Activated CD8-positive, alpha-beta memory T cell treated with anti-CD3 and anti-CD28 coated beads, Interleukin-2, amount 50 U/mL, for 48 hours (primary cell): ENCODE results near the gene CNNM1.

Experiments
- DNase-seq: peaks from one replicate; pipeline ENCODE4 v3.0.0-alpha.2; 2020

The CNNM1 gene

GRCh38 chr10:99329304-99329553 is at the start of gene CNNM1:
CNNM1 (plus strand) TSS chr10:99329356; CDS start chr10:99329388, 32 bp downstream.
- no peak for DNase-seq

DNA sequence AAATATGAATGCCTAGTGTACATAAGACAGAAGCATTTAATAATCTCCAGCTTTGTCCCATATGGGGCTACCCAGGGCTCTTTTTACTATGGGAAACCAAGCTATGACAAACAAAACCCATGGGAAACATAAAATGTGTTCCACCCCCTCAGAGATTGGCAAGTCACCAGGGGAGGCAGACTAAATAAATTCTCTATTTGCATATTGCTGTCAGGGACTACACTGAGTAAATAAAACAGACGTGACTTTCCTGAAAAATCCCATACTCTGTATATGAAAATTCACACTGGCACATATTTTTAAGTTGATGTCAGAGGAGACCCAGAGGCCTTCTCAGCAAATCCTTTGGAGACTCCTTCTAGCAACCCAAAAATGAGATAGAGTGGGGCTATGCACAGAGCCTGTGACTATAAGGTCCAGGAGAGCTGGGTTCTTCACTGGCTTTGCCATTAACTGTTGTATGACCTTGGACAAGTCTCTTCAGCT is 49.5 kb upstream of the CNNM1 start:
- no peak for DNase-seq

DNA sequence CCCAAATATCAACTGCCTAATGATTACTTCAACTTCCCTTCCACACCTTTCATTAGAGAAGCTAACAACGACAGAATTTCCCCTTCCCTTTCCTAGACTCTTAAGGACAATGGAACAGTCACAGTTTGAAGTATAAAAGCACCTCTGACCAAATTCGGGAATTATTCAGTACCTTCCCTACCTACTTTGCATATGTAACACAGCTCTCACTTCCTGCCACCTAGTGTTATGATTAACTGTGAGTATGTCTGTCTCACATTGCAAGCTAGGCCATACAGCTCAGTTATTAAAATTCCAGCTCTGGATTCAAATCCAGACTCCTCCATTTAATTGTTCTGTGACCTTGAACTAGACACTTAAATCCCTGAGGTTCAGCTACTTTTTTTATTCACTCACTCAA is 48.7 kb upstream of the CNNM1 start:
- no peak for DNase-seq

- no peak for DNase-seq
Measured at GRCh38 chr10:99285881-99286280, 43.3 kb upstream of the CNNM1 start.

GRCh38 chr10:99290306-99290705 is 38.9 kb upstream of the CNNM1 start:
- no peak for DNase-seq

GRCh38 chr10:99292159-99292558 is 37.0 kb upstream of the CNNM1 start:
- DNase-seq = no peak

DNA sequence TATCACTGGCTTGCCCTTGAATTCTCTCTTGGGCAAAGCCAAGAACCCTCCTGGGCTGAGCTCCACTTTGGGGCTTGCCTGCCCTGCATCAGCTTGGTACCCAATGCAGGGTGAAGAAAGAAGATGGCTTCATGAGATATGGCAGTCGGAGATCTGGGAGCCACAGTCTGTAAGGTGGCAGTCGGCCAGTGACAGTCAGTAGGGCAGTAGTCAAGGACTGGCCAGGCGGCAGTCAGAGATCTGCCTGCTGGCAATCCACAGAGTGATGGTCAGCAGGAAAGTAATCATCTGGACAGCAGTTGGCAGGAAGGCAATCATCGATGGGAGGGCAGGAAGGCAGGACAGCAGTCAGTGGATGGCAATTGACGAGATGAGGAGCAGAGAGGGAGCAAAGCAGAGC is 32.6 kb upstream of the CNNM1 start:
- no peak for DNase-seq

DNA sequence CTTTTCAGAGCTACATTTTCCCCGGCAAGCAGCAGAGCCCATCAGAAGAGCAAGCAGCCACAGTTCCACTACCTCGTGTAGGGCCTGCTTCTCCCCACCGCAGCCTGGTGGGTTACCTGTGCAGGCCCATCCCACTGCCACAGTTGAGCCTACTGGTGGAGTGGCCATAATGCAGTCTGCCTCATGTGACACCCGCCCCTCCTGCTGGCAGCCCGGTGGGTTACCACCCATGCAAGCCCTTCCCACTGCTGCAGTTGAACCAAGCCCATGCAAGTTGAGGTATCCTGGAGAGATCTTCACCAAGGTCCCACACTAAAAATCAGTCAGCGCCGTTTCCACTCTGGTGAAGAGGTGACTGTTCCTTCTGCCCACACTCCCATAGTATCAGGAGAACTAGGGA is 32.1 kb upstream of the CNNM1 start:
- no peak for DNase-seq

DNA sequence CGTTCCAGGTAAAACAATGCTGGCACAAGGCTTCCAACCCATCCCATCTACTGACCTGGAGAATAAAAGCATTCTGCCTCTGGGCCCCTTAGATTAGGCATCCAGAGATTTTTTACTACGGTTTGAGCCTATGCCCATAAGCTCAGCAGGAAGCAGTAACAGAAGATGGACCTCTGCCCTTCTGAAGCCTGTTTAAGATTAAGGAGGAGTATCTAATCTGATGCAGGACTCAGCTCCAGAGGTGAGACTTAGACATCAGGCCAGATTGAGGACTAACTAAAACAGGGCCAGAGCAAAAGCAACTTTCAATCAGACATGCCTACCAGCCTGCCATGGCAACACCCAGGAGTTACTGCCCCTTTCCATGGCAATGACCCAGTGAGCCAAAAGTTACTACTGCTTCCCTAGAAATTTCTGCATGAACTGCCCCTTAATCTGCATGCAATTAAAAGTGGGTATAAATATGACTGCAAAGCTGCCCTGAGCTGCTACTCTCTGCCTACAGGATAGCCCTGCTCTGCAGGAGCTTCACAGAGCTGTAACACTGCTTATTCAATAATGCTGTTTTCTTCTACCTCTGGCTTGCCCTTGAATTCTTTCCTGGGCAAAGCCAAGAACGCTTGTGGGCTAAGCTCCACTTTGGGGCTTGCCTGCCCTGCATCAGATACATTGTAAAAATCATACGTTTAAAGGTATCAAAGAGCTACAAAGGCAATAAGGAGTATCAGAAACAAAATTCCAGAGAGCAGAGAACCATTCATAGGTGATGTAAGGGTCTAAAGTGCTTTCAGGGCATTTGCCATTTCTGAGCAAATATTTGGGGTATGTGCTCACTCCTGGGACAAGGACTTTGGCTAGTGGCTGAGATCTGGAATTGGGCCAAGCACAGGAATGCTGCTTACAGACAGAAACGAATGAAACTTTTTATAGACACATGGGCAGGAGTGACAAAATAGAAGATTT is 25.0 kb upstream of the CNNM1 start:
- no peak for DNase-seq

DNA sequence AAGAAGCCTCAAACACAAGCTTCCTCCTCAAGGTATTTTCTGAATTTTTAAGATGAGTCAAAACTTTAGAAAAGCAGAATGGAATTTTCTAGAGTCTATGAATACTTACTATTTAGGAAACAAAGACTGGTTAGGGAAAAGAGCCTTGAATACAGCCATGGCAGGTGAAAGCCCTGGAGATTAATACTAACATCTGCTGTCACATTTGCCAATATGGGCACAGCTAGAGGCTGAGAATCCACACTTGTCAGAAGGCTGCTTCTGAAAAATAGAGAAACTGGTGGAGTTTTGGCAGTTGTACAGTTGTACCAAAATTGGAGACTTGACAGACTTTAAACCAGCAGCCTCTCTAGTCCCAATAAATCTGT is 24.3 kb upstream of the CNNM1 start:
- no peak for DNase-seq

DNA sequence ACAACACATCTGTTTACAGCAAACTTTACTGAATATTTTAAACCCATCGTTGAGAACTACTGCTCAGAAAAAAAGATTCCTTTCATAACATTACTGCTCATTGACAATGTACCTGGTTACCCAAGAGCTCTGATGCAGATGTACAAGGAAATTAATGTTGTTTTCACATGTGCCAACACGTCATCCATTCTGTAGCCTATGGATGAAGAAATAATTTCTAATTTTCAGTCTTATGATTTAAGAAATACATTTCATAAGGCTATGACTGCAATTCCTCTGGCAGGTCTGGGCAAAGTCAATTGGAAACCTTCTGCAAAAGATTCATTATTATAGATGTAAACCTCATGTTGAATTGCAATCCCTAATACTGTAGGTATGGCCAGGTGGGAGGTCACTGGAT is 16.7 kb upstream of the CNNM1 start:
- DNase-seq = no peak

- no peak for DNase-seq
Measured at GRCh38 chr10:99315853-99316252, 13.3 kb upstream of the CNNM1 start.

DNA sequence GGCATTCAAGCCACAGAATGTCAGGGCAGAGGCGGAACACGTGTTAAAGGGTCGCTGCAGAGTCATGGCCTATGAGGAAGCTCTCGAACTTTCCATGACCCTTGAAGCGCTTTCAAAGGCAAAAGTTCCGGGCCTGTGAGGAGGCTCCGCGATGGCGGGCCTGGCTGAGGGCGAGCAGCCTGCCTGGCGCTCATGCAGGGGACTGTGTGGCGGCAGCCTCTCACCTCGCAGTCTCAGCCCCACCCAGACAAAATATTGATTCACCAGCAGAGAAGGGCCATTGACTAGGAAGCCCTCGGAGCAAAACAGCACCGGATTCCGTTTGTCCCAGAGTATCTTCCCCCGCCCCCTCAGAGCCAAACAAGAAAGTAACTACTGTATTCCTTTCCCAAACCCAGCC is 12.8 kb upstream of the CNNM1 start:
- DNase-seq = no peak

GRCh38 chr10:99318048-99318447 is 11.1 kb upstream of the CNNM1 start:
- DNase-seq = no peak

GRCh38 chr10:99318475-99318874 is 10.7 kb upstream of the CNNM1 start:
- DNase-seq = no peak

DNA sequence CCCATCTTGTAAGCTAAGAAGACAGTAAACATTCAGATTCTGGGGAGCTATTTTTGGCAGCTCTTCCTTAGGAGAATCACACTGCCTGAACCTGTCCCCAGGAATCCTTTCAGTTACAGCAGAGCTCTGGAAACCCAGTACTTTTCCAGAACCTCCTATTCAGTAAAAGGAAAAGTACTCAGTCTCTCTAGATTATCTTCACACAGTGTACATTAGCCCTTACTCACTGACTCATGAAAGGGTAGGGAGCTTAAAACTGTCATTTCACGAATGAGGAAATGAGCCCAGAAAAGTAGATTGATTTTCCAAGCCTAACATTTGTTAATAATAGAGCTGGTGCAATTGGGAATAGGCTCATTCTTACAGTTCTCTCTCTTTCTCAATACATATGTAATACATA is 3.9 kb upstream of the CNNM1 start:
- no peak for DNase-seq

DNA sequence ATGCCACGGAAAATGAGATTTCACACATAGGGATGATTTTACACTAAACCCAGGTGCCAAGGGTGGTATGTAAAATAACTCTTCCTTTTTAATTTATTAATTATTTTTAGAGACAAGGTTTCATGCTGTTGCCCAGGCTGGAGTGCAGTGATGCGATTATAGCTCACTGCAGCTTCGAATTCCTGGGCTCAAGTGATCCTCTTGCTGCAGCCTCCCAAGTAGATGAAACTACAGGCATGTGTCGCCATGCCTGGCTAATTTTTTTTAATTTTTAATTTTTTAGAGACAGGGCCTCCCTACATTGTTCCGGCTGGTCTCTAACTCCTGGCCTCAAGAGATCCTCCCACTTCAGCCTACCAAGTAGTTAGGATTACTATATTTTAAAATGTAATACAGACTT is 2.3 kb upstream of the CNNM1 start:
- DNase-seq = no peak

DNA sequence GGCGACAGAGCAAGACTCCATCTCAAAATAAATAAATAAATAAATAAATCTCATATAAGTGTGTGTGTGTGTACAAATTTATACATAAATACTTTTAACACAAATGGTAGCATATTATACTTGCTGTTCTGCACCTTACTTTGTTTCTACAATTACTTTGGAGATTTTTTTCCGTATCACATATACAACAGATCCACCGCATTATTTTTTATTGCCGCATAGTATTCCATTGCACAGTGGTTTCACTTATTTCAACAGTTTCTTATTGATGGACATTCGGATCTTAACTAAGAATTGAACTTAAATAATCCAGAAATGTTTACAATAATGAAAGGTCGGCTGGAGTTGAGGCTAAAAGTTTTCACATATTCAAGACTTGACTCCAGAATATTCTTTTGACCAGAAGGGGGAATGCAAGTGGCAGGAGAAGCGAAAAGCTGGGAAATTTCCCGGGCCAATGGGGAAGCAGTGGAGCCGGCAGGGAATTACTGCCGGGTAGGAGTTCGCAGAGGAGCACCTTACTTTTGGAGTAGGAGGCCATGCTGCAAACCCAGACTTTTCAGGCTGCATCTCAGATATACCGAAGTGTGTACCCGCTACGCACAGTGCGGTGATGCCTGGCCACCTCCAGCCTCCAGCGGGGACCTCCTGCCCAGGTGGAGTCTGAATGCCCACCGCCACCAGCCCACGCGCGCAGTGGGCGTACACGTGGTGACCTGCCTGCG is 415 bp upstream of the CNNM1 start:
- peak; percentile 69 for DNase-seq

DNA sequence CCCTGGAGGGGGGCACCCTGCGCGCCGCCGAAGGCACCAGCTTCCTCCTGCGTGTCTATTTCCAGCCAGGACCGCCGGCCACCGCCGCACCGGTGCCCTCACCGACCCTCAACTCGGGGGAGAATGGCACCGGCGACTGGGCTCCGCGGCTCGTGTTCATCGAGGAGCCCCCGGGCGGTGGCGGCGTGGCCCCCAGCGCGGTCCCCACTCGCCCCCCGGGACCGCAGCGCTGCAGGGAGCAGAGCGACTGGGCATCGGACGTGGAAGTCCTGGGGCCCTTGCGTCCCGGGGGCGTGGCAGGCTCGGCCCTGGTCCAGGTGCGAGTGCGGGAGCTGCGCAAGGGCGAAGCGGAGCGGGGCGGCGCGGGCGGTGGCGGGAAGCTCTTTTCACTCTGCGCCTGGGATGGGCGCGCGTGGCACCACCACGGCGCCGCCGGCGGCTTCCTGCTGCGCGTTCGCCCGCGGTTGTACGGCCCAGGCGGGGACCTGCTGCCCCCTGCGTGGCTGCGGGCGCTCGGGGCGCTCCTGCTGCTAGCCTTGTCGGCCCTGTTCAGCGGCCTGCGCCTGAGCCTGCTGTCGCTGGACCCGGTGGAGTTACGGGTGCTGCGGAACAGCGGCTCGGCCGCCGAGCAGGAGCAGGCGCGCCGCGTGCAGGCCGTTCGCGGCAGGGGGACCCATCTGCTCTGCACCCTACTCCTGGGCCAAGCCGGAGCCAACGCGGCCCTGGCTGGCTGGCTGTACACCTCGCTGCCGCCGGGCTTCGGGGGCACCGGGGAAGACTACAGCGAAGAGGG is 594 bp downstream of the CNNM1 start:
- DNase-seq = peak; percentile 55

- DNase-seq = peak; percentile 52
Measured at GRCh38 chr10:99330347-99330924, 1.3 kb downstream of the CNNM1 start.

GRCh38 chr10:99331207-99331803 is 2.1 kb downstream of the CNNM1 start:
- no peak for DNase-seq

DNA sequence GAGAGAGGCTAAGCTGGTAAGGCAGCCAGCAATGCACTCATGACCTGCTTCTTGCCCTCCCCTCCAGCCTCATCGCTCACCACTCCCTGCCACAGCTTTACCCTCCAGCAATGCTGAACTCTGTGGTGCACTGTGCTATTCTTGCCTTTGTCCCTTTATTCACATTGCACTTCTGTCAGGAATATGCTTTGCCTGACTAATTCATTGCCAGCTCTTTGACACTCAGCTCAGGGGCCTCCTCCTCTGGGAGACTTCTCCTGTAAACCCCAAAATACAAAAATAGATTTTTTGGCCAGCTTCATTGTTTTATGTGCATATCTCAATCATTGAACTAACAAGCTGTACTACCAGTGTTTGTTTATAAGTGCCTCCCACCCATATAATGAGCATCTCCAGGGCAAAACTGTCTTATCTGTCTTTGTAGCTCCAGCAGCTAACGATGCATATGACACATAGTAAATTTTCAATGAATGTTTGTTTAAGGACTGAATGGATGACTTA is 8.2 kb downstream of the CNNM1 start:
- DNase-seq = no peak

DNA sequence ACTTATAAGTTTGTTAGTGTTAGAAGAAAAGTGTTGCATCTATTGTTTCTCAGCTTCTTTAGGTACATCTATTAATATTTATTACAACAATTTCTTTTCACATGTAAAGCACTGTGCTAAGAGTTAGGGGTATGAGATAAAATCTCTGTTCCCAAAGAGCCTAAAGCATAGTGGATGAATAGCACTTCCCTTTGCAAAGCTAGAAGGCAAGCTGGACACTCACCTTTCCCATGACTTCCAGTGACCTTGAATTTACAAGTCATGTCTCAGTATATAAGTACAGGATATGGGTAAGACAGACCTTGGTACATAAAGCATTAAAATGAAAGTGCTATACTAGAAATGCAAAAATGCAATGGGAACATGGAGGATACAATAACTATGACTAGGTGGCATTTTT is 8.7 kb downstream of the CNNM1 start:
- no peak for DNase-seq
